GM12878 (cell line): ENCODE measurements around the gene DIP2A.

Experiments
- RAD51 ChIP-seq: fragments of 450-650 bp; IDR thresholded peaks from 2 replicates; pipeline ENCODE4 v1.6.1; 2016; ENCODE audit warnings: moderate library complexity, mild to moderate bottlenecking, inconsistent platforms
- YY1 ChIP-seq: IDR thresholded peaks from 2 replicates; pipeline ENCODE4 v1.6.1; 2011; ENCODE audit warnings: low read depth, mild to moderate bottlenecking, low read length

DNA sequence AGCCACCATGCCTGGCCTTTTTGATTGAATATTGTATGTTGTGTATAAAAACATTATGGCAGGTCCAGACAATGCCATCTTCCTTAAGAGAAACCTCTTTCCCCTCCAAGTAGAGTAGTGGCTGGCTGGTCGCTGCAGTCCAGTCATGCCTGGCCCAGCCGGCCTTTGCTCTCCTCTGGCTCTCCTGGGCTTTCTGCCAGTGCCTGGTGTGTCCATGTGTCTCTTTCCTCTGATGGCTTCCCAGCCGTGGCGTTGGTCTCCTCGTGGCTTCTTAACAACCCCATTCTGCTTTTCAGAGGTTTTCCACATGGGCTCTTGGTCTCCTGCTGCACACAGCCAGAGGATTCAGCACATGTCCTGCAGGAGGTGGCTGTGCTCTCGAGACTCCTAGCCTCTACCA lies 58.7 kb downstream of the DIP2A start:
- TF ChIP-seq YY1 (no peak), RAD51 (no peak)
